HepG2 (cell line): ENCODE data around the gene NUDT22. TPM values are rescaled to one million over a fixed set of nuclear protein-coding genes. Genes with fewer than 3 reads are reported as not detected.

Experiments
- AGO2 ChIP-seq: fragments of 200-400 bp; formaldehyde crosslinking; optimal IDR thresholded peaks from 2 replicates; pipeline ENCODE3; 2017; ENCODE audit warnings: mild to moderate bottlenecking, low read depth, low read length, moderate library complexity
- ARID2 ChIP-seq: sonication (generic); formaldehyde crosslinking; IDR thresholded peaks from 2 replicates; pipeline ENCODE4 v1.8.1; 2022; ENCODE audit warnings: mild to moderate bottlenecking, missing genetic modification reagents, borderline replicate concordance
- BORCS8-MEF2B ChIP-seq: sonication (generic); formaldehyde crosslinking; IDR thresholded peaks from 2 replicates; pipeline ENCODE4 v1.8.0; 2022; ENCODE audit warnings: mild to moderate bottlenecking, missing genetic modification reagents
- HNRNPK ChIP-seq: fragments of 200-400 bp; formaldehyde crosslinking; IDR thresholded peaks from 2 replicates; pipeline ENCODE4 v1.6.1; 2018; ENCODE audit warnings: low read length, low read depth, moderate library complexity, mild to moderate bottlenecking; ENCODE audit not compliant: poor library complexity, severe bottlenecking
- MATR3 ChIP-seq: sonication (generic); formaldehyde crosslinking; IDR thresholded peaks from 2 replicates; pipeline ENCODE4 v1.4.0; 2020; ENCODE audit warnings: missing genetic modification reagents
- MED1 ChIP-seq: sonication (generic); formaldehyde crosslinking; IDR thresholded peaks from 2 replicates; pipeline ENCODE4 v1.4.0; 2020; ENCODE audit warnings: missing genetic modification reagents
- NFYC ChIP-seq: IDR thresholded peaks from 2 replicates; pipeline ENCODE4 v1.6.1; 2016; ENCODE audit warnings: missing genetic modification reagents, missing compliant biosample characterization
- PCBP1 ChIP-seq: fragments of 200-400 bp; formaldehyde crosslinking; IDR thresholded peaks from 2 replicates; pipeline ENCODE4 v1.6.1; 2017; ENCODE audit warnings: mild to moderate bottlenecking, low read depth, low read length, borderline replicate concordance
- PHB2 ChIP-seq: fragments of 450-650 bp; IDR thresholded peaks from 2 replicates; pipeline ENCODE4 v1.6.1; 2018; ENCODE audit not compliant: partially characterized antibody
- PLRG1 ChIP-seq: fragments of 450-650 bp; conservative IDR thresholded peaks from 2 replicates; pipeline ENCODE4 v1.6.1; 2016
- POLR2AphosphoS2 ChIP-seq: IDR thresholded peaks from 2 replicates; pipeline ENCODE4 v1.6.1; 2011; ENCODE audit warnings: low read depth, low read length, improper control_type of control experiment
- REXO4 ChIP-seq: sonication (generic); formaldehyde crosslinking; IDR thresholded peaks from 2 replicates; pipeline ENCODE4 v1.8.0; 2022; ENCODE audit warnings: missing genetic modification reagents, mild to moderate bottlenecking, borderline replicate concordance
- RNF2 ChIP-seq: fragments of 450-650 bp; conservative IDR thresholded peaks from 2 replicates; pipeline ENCODE4 v1.6.1; 2016; ENCODE audit warnings: low read depth
- TOPORS ChIP-seq: sonication (generic); formaldehyde crosslinking; IDR thresholded peaks from 2 replicates; pipeline ENCODE4 v1.8.0; 2023; ENCODE audit warnings: mild to moderate bottlenecking, missing genetic modification reagents
- ZBTB25 ChIP-seq: IDR thresholded peaks from 2 replicates; pipeline ENCODE4 v1.6.1; 2018; ENCODE audit warnings: missing genetic modification reagents
- ZBTB46 ChIP-seq: sonication (generic); formaldehyde crosslinking; IDR thresholded peaks from 2 replicates; pipeline ENCODE4 v1.4.0; 2020; ENCODE audit warnings: mild to moderate bottlenecking, missing genetic modification reagents, borderline replicate concordance
- ZNF121 ChIP-seq: sonication (generic); formaldehyde crosslinking; IDR thresholded peaks from 2 replicates; pipeline ENCODE4 v1.5.0; 2020; ENCODE audit warnings: mild to moderate bottlenecking, missing genetic modification reagents
- ZNF232 ChIP-seq: sonication (generic); formaldehyde crosslinking; IDR thresholded peaks from 2 replicates; pipeline ENCODE4 v1.4.0; 2020; ENCODE audit warnings: missing genetic modification reagents, borderline replicate concordance
- ZNF30 ChIP-seq: sonication (generic); formaldehyde crosslinking; IDR thresholded peaks from 2 replicates; pipeline ENCODE4 v1.5.0; 2020; ENCODE audit warnings: mild to moderate bottlenecking, missing genetic modification reagents
- ZNF496 ChIP-seq: sonication (generic); formaldehyde crosslinking; IDR thresholded peaks from 2 replicates; pipeline ENCODE4 v1.8.1; 2023; ENCODE audit warnings: mild to moderate bottlenecking, moderate library complexity, missing genetic modification reagents; ENCODE audit not compliant: insufficient replicate concordance
- ZNF556 ChIP-seq: sonication (generic); formaldehyde crosslinking; IDR thresholded peaks from 2 replicates; pipeline ENCODE4 v1.4.0; 2020; ENCODE audit warnings: mild to moderate bottlenecking, missing genetic modification reagents, borderline replicate concordance
- ZNF577 ChIP-seq: sonication (generic); formaldehyde crosslinking; IDR thresholded peaks from 2 replicates; pipeline ENCODE4 v1.4.0; 2020; ENCODE audit warnings: mild to moderate bottlenecking, low read depth, missing genetic modification reagents, borderline replicate concordance
- ZNF652 ChIP-seq: IDR thresholded peaks from 2 replicates; pipeline ENCODE4 v1.6.1; 2016; ENCODE audit warnings: low read depth, borderline replicate concordance
- ZNF703 ChIP-seq: sonication (generic); formaldehyde crosslinking; IDR thresholded peaks from 2 replicates; pipeline ENCODE4 v1.5.1; 2020; ENCODE audit warnings: missing genetic modification reagents, mild to moderate bottlenecking, moderate library complexity, borderline replicate concordance
- polyA plus RNA-seq, 8 experiments: library from polyadenylated mRNA; depleted of rRNA in 3 of 8; stranded (reverse) in 7 of 8; unstranded in 1 of 8; fragments of >200 nt; fragmentation: Illumina TruSeq in 4 of 8; extraction: Trizol in 4 of 8; gene quantifications; 2 replicates each; pipeline versions ENCODE4 v1.2.1 to v1.2.3, GENCODE V29; 2011 to 2016; ENCODE audit warnings: low read depth in 4 of 8, missing spikeins in 1 of 8, mixed read lengths in 1 of 8; ENCODE audit not compliant: insufficient read depth in 1 of 8
- total RNA-seq, 5 experiments: library from RNA; depleted of rRNA; stranded (reverse); fragments of >200 nt; fragmentation: Illumina TruSeq; extraction: Trizol; gene quantifications; 2 replicates each; pipeline ENCODE4 v1.2.3, GENCODE V29; 2016; ENCODE audit warnings: low read depth in 1 of 5
- TF ChIP-seq, protein P1 (sequence below): sonication (generic); formaldehyde crosslinking; IDR thresholded peaks from 2 replicates; pipeline ENCODE4 v1.9.0; 2021; ENCODE audit warnings: missing genetic modification reagents, borderline replicate concordance
- TF ChIP-seq, protein P2 (sequence below): sonication (generic); formaldehyde crosslinking; IDR thresholded peaks from 2 replicates; pipeline ENCODE4 v1.5.1; 2020; ENCODE audit warnings: missing genetic modification reagents, mild to moderate bottlenecking, borderline replicate concordance

The NUDT22 gene
- total and polyA plus RNA-seq, 2 of the 13 experiments (the other 11 are each of a cell fraction or from before 2014, with no cell fraction given) = 33.5 to 39.8 TPM

- peak; percentile 50; the same call in 1 of the 2 replicates for TF ChIP-seq ZNF703 (CRISPR knock-in tag)
- TF ChIP-seq PHB2 = no peak
- TF ChIP-seq ZNF496 (CRISPR knock-in tag) = no peak
- TF ChIP-seq PCBP1 = no peak
- TF ChIP-seq MATR3 (CRISPR knock-in tag) = no peak
- TF ChIP-seq PLRG1 = no peak
- TF ChIP-seq ZNF652 (CRISPR knock-in tag) = no peak
- no peak for TF ChIP-seq REXO4 (CRISPR knock-in tag)
- peak; percentile 72 for TF ChIP-seq ZBTB25 (CRISPR knock-in tag)
- TF ChIP-seq MED1 (CRISPR knock-in tag) = peak; percentile 80
- peak; percentile 17 for TF ChIP-seq AGO2
- no peak for TF ChIP-seq POLR2AphosphoS2
- no peak for TF ChIP-seq ZNF577 (CRISPR knock-in tag)
- no peak for TF ChIP-seq TOPORS
- TF ChIP-seq ARID2 (CRISPR knock-in tag) = no peak
- TF ChIP-seq ZNF30 (CRISPR knock-in tag) = no peak
- TF ChIP-seq NFYC (CRISPR knock-in tag) = peak; percentile 27; the same call in 1 of the 2 replicates
- no peak for TF ChIP-seq ZNF121 (CRISPR knock-in tag)
- TF ChIP-seq, protein P1, sequence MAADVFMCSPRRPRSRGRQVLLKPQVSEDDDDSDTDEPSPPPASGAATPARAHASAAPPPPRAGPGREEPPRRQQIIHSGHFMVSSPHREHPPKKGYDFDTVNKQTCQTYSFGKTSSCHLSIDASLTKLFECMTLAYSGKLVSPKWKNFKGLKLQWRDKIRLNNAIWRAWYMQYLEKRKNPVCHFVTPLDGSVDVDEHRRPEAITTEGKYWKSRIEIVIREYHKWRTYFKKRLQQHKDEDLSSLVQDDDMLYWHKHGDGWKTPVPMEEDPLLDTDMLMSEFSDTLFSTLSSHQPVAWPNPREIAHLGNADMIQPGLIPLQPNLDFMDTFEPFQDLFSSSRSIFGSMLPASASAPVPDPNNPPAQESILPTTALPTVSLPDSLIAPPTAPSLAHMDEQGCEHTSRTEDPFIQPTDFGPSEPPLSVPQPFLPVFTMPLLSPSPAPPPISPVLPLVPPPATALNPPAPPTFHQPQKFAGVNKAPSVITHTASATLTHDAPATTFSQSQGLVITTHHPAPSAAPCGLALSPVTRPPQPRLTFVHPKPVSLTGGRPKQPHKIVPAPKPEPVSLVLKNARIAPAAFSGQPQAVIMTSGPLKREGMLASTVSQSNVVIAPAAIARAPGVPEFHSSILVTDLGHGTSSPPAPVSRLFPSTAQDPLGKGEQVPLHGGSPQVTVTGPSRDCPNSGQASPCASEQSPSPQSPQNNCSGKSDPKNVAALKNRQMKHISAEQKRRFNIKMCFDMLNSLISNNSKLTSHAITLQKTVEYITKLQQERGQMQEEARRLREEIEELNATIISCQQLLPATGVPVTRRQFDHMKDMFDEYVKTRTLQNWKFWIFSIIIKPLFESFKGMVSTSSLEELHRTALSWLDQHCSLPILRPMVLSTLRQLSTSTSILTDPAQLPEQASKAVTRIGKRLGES = no peak
- peak; percentile 63; the same call in 1 of the 2 replicates for TF ChIP-seq ZNF556 (CRISPR knock-in tag)
- TF ChIP-seq ZBTB46 (CRISPR knock-in tag) = no peak
- TF ChIP-seq, protein P2, sequence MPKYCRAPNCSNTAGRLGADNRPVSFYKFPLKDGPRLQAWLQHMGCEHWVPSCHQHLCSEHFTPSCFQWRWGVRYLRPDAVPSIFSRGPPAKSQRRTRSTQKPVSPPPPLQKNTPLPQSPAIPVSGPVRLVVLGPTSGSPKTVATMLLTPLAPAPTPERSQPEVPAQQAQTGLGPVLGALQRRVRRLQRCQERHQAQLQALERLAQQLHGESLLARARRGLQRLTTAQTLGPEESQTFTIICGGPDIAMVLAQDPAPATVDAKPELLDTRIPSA (CRISPR knock-in tag) = no peak
- TF ChIP-seq HNRNPK = no peak
- no peak for TF ChIP-seq ZNF232 (CRISPR knock-in tag)
- TF ChIP-seq RNF2 = no peak
- TF ChIP-seq BORCS8-MEF2B (CRISPR knock-in tag) = no peak
Measured at GRCh38 chr11:64237484-64237951, 11.4 kb downstream of the NUDT22 start (continued).
